GM21717 (cell line): ENCODE results near the gene PLOD2.

Experiments
- ATAC-seq: cut with Tn5 transposase; IDR thresholded peaks from one replicate; pipeline ENCODE4 v1.9.1; 2021; ENCODE audit warnings: mild to moderate bottlenecking, moderate library complexity; ENCODE audit not compliant: unreplicated experiment

PLOD2 gene

GRCh38 chr3:146160964-146161662, at the start of gene PLOD2:
PLOD2 (minus strand) TSS chr3:146161184; CDS start chr3:146160989, 195 bp downstream.
- ATAC-seq: no peak

GRCh38 chr3:146209371-146209770, 48.4 kb upstream of the PLOD2 start:
- ATAC-seq: no peak

GRCh38 chr3:146203776-146204175, 42.8 kb upstream of the PLOD2 start:
- no peak for ATAC-seq

GRCh38 chr3:146200461-146201220, 39.7 kb upstream of the PLOD2 start:
- ATAC-seq: no peak

- no peak for ATAC-seq
These were observed 38.8 kb upstream of the PLOD2 start for GRCh38 chr3:146199762-146200161.

- no peak for ATAC-seq
These were observed 35.8 kb upstream of the PLOD2 start for GRCh38 chr3:146196789-146197188.

- ATAC-seq: no peak
These were observed 34.6 kb upstream of the PLOD2 start for GRCh38 chr3:146195605-146196004.

GRCh38 chr3:146195030-146195429, 34.0 kb upstream of the PLOD2 start:
- ATAC-seq: no peak

- ATAC-seq: no peak
These were observed 30.1 kb upstream of the PLOD2 start for GRCh38 chr3:146191051-146191450.

GRCh38 chr3:146189519-146190173, 28.7 kb upstream of the PLOD2 start:
- peak; percentile 94 for ATAC-seq

- ATAC-seq: no peak
These were observed 26.5 kb upstream of the PLOD2 start for GRCh38 chr3:146187334-146187950.

GRCh38 chr3:146184241-146185015, 23.4 kb upstream of the PLOD2 start:
- no peak for ATAC-seq

GRCh38 chr3:146181216-146181615, 20.2 kb upstream of the PLOD2 start:
- no peak for ATAC-seq

- no peak for ATAC-seq
These were observed 19.4 kb upstream of the PLOD2 start for GRCh38 chr3:146180376-146180775.

GRCh38 chr3:146178006-146178689, 17.2 kb upstream of the PLOD2 start:
- no peak for ATAC-seq

- no peak for ATAC-seq
These were observed 16.5 kb upstream of the PLOD2 start for GRCh38 chr3:146177519-146177918.

- ATAC-seq: no peak
These were observed 16.1 kb upstream of the PLOD2 start for GRCh38 chr3:146177072-146177471.

GRCh38 chr3:146172586-146172985, 11.6 kb upstream of the PLOD2 start:
- ATAC-seq: no peak

GRCh38 chr3:146170591-146170990, 9.6 kb upstream of the PLOD2 start:
- ATAC-seq: no peak

- ATAC-seq: no peak
These were observed 8.9 kb upstream of the PLOD2 start for GRCh38 chr3:146169891-146170290.
